HG03432 (cell line): ENCODE measurements around the gene P3H3.

Source experiments
- ATAC-seq: cut with Tn5 transposase; IDR thresholded peaks from one replicate; pipeline ENCODE4 v1.9.1; 2021; ENCODE audit warnings: mild to moderate bottlenecking, moderate library complexity; ENCODE audit not compliant: unreplicated experiment

Gene P3H3, protein sequence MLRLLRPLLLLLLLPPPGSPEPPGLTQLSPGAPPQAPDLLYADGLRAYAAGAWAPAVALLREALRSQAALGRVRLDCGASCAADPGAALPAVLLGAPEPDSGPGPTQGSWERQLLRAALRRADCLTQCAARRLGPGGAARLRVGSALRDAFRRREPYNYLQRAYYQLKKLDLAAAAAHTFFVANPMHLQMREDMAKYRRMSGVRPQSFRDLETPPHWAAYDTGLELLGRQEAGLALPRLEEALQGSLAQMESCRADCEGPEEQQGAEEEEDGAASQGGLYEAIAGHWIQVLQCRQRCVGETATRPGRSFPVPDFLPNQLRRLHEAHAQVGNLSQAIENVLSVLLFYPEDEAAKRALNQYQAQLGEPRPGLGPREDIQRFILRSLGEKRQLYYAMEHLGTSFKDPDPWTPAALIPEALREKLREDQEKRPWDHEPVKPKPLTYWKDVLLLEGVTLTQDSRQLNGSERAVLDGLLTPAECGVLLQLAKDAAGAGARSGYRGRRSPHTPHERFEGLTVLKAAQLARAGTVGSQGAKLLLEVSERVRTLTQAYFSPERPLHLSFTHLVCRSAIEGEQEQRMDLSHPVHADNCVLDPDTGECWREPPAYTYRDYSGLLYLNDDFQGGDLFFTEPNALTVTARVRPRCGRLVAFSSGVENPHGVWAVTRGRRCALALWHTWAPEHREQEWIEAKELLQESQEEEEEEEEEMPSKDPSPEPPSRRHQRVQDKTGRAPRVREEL

GRCh38 chr12:6827982-6828780, at the start of gene P3H3:
TSS of gene P3H3 (plus strand) at chr12:6828407. CDS start at chr12:6828441, 34 bp downstream.
- ATAC-seq = no peak

DNA sequence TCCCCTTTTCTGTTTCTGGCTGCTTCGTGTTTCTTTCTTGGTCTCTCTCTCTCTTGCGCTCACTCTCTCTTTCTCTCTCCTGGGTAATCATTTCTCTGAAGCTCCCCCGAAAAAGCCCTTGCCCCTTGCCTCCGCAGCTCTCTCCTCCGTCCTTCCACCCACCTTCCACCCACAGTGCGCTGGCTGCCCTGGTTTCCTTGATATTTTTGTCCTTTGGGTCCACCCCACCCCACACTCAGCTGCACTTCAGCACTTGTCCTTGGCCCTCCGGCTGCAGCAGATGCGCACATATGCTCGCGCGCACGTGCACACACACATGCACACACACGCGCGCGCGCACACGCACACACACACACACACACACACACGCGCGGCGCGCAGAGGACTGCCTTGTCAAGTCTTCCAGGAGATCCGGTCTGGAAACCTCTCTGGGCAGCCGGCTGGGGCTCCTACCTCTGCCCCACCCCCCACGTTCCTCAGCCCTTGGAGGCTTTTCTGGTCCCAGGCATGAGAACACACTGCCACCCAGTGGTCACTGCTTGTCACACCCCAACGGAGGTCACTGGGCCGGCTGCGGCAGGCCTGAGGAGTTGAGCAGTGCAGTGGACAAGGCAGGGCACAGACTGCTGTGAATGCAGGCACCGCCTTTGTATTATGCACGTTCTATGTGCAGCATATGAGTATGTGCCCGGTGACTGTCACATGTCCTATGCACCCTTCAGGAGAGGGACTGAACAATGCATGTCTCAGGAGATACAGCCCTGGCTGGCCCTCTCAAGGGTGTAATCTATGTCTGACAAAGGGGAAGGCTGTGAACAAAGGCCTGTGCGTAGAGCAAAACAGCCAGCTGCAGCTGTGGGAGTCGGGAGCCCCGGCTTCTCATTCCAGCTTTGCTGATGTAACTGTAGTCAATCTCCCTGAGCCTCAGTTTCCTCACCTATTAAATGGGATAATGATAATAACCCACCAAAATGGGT, 49.3 kb upstream of the P3H3 start:
- ATAC-seq = peak; percentile 80

DNA sequence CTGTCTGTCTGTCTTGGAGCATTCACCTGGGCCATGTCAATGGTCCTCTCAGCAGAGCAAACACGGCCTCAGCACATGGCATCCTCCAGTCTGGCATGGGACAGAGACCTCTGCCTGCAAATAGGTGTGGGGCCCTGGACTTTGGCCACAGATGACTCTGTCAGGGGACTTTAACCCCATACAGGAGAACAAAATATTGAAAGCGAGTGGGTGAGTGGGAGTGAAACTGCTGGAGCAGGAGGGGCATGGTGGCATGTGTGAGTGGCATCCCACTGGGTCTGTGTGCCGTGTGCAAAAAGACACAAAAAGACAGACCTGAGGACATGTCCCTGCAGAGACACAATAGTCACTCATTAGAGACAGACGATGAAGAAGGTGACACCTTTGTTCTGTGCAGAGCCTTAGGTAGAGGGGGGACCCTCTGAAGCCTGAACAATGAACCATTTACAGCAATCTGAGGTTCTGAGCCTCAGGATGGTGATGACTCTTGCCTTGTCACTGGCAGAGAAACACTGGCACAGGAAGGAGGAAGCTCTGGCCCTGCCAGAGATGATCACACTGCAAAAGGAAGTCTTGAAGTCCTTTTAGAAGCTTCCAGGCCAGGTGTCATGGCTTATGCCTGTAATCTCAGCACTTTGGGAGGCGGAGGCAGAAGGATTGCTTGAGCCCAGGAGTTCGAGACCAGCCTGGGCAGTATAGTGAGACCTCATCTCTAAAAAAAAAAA, 48.3 kb upstream of the P3H3 start:
- no peak for ATAC-seq

DNA sequence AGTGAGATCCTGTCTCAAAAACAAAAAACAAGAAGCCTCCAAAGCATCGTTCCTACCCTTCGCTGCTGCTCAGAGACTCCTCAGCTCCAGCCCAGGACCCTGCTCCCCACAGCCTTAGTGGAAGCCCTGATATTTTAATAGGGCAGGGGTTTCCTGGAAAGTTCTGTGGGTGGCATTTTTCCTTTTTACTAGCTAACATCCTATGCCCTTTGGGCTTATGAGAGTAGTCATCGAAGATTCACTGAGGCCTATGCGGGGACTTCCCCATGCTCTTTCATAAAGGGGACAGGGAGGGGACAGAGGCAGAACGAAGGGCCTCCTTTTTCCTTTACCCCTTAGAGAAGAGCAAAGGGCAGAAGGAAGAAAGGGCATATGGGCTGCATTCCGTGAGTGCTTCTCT, 47.6 kb upstream of the P3H3 start:
- ATAC-seq = no peak

- no peak for ATAC-seq
Observed at GRCh38 chr12:6782119-6782518, 46.1 kb upstream of the P3H3 start.

- ATAC-seq = no peak
Observed at GRCh38 chr12:6782850-6783566, 45.2 kb upstream of the P3H3 start.

DNA sequence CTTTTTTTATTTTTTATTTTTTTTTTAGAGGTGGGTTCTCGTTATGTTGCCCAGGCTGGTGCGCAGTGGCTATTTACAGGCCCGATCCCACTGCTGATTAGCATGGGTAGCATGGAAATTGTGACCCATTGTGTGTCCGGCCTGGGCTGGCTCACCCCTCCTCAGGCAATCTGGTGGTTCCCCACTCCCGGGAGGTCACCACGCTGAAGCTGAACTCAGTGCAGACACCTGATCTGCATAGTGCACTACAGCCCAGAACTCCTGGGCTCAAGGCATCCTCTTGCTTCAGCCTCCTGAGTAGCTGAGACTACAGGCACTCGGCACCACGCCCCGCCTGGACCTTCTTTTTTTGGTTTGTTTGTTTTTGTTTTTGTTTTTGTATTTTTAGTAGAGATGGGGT, 44.4 kb upstream of the P3H3 start:
- no peak for ATAC-seq

DNA sequence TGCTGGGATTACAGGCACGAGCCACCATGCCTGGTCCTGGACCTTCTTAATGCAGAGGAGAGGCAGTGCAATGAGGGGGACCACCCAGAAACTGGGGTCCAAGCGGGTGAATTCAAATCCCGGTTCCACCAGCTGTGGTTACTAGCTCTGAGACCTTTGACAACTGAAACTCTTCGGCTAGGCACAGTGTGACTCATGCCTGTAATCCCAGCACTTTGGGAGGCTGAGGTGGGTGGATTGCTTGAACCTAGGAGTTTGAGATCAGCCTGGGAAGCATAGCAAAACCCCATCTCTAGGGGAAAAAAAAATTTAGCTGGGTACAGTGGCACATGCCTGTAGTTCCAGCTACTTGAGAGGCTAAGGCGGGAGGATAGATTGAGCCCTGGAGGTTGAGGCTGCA, 43.9 kb upstream of the P3H3 start:
- ATAC-seq = no peak

GRCh38 chr12:6784761-6785160, 43.4 kb upstream of the P3H3 start:
- ATAC-seq = no peak

DNA sequence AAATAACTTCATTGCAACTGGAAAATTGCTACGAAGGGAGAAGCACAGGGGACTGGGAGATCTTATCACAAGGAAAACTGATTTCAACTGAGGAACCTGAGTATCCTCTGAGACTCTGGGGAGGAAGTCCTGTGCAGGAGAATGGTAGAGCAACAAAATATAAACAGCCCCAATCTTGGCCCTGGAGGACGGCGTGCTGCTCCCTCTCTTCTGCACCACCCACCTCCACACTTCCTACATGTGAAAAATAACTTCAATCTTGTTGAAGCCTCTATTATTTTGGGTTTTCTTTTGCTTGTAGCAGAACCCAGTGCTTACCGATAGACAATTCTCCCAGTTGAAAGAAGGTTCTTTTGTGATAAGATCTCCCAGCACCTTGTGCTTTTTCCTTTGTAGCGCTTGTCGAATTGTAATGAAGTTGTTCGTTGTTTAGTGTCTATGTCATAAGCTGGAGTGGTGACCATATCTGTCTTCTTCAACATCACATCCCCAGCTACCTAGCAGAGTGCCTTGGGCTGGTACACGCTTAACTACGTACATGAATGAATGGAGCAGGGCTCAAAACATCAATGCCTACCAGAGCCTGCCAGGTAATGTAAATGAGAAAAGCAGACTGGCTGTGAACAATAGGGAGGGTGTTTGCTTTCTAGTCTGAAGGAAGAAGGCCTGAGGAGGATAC, 41.7 kb upstream of the P3H3 start:
- ATAC-seq = no peak

DNA sequence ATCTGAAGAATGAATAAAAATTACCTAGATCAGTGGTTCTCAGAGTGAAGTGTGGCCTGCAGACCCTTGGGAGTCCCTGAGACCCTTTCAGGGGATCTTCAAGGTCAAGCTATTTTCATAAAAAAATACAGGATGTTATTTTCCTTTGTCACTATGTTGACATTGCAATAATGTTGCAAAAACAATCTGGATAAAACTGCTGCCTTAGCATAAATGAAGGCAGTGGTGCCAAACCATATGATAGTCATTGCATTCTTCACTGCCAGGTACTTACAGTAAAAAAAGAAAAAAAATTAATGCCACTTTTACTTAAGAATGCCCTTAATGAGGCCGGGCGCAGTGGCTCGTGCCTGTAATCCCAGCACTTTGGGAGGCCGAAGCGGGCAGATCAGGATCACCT, 40.9 kb upstream of the P3H3 start:
- ATAC-seq = no peak

GRCh38 chr12:6788972-6789924, 39.0 kb upstream of the P3H3 start, which contains the start of gene CD4:
TSS of gene CD4 (plus strand) at chr12:6789528. CDS start at chr12:6800139, 10,611 bp downstream.
- no peak for ATAC-seq

GRCh38 chr12:6790496-6791150, 37.6 kb upstream of the P3H3 start:
- no peak for ATAC-seq

GRCh38 chr12:6791931-6792520, 36.2 kb upstream of the P3H3 start:
- ATAC-seq = no peak

DNA sequence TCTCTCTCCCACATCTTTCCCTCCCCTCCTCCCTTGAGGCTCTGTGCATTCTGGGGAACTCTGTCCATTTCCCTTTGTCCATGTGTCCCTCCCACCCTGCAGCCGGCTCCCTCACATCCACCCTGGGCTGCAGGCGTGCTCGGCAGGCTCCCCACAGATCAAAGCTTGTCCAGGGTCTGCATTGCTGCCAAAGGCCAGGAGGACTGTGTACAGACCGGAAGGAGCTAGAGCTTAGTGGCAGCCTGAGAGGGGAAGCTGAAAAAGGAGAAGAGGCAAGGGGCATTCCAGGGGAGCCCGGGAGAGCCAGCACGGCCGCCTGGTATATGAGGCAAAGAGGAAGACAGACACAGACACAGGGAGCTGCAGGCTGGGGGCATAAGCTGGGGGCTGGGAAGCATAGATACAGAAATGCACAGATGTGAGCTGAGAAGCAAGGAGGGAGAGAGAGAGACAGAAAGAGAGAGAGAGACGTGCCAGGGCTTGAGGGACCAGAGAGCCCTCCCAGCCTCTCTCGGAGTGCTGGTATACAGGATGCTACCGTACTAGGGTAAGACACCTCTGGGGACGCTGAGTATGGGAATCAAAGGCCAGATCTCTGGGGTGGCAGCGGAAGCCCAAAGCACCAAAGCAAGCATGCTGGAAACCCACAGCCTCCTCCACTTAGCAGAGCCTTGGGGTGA, 35.5 kb upstream of the P3H3 start:
- peak; percentile 44 for ATAC-seq

GRCh38 chr12:6795088-6795487, 33.1 kb upstream of the P3H3 start:
- no peak for ATAC-seq
